HG03025 (cell line): Measurements from ENCODE around the gene TXNRD1.
"Not testable (repeated sequence)": the region's sequence is repeated elsewhere in the genome, so short reads cannot be mapped to it uniquely, and the experiment has no call there.

Source experiments
- ATAC-seq: cut with Tn5 transposase; IDR thresholded peaks from one replicate; pipeline ENCODE4 v1.9.1; 2021; ENCODE audit warnings: mild to moderate bottlenecking, moderate library complexity; ENCODE audit not compliant: unreplicated experiment, low FRiP score

TXNRD1 gene

DNA sequence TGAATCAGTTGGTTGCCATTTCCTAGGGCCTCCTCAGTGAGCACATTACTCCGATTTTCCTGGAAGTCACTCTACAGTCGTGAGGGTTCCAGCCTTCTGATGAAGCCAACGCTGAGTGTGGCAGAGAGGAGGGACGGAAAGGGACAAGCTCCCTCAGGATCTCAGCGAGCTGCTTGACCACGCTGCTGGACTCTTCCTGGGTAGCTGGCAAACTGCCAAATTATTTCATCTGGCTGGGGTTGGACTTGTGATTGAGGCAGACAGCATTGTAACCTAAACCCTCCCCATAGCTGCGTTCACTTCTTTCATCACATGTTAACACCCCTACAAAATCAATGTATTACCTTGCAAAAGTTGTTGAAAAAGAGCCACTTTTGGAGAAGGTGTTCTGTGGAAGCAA is 171.6 kb downstream of the TXNRD1 start:
- ATAC-seq: no peak

DNA sequence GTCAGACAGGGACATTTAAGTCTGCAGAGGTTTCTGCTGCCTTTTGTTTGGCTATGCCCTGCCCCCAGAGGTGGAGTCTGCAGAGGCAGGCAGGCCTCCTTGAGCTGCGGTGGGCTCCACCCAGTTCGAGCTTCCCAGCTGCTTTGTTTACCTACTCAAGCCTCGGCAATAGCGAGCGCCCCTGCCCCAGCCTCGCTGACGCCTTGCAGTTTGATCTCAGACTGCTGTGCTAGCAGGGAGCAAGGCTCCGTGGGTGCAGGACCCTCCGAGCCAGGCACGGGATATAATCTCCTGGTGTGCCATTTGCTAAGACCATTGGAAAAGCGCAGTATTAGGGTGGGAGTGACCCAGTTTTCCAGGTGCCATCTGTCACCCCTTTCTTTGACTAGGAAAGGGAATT is 178.5 kb downstream of the TXNRD1 start:
- ATAC-seq: not testable (repeated sequence)
